Heart left ventricle (tissue), 13 donors: ENCODE measurements around the gene AIP.

Source experiments
- POLR2A ChIP-seq, 2 donors: fragments of 450-650 bp; IDR thresholded peaks; one replicate each; pipeline ENCODE4 v1.6.1; 2017; ENCODE audit warnings: antibody characterized with exemption in 2 of 2, mild to moderate bottlenecking in 2 of 2, moderate library complexity in 2 of 2
- TF ChIP-seq, protein P1 (sequence below), 12 donors: fragments of 200-600 bp; sonication (generic) in 4 of 12; IDR thresholded peaks; one replicate each; pipeline versions ENCODE4 v1.5.0 to v1.8.0; 2018 to 2022; ENCODE audit warnings: antibody characterized with exemption in 12 of 12, mild to moderate bottlenecking in 5 of 12
- donor health status: ischemic (EF 13 %, LVEDD 7.1; RV severe dilation, severe dysfunction).
- donor health status: DM: no; HTN: yes; CAD: no.
- donor health status: DM: no; HTN: no; CAD: no.
- donor health status: ischemic (EF 25% LVEDD 6.9; RV normal size, moderate dysfunction).
- donor health status: ischemic (EF 25% LVEDD 5.7; RV mildly dilated, moderate dysfunction).
- donor health status: ischemic (EF 35%, LVEDD 5.7; RV mildly dilated, moderate dysfunction).
- donor health status: nonischemic (EF 11% LVEDD 7.7; RV severe dilation, severe dysfunction).
- donor health status: DM: yes; HTN: yes; CAD: no.
- donor health status: PGD.
- donor health status: ischemic (EF 29% LVEDD 5.4; RV normal size, mild dysfunction).
- donor health status: nonischemic (EF 23%, LVEDD 6.1; RV moderate dilation, normal function).

DNA sequence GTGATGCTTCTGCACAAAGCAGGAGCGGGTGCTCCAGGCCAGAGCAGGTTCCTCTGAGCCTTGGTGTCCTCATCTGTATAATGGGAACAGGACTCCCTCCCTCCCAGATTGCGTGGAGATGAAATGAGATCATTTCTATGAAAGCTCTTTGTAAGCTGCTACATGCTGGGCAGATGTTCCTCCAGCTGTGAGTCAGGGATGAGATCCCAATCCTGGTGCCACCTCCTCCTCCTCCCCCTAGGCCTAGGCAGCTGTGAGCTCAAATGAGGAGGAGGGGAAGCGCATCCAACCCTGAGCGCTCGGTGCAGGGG, 47.4 kb downstream of the AIP start:
- TF ChIP-seq, protein P1, sequence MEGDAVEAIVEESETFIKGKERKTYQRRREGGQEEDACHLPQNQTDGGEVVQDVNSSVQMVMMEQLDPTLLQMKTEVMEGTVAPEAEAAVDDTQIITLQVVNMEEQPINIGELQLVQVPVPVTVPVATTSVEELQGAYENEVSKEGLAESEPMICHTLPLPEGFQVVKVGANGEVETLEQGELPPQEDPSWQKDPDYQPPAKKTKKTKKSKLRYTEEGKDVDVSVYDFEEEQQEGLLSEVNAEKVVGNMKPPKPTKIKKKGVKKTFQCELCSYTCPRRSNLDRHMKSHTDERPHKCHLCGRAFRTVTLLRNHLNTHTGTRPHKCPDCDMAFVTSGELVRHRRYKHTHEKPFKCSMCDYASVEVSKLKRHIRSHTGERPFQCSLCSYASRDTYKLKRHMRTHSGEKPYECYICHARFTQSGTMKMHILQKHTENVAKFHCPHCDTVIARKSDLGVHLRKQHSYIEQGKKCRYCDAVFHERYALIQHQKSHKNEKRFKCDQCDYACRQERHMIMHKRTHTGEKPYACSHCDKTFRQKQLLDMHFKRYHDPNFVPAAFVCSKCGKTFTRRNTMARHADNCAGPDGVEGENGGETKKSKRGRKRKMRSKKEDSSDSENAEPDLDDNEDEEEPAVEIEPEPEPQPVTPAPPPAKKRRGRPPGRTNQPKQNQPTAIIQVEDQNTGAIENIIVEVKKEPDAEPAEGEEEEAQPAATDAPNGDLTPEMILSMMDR (IDR thresholded peaks at IDR 0.05) = no peak
- TF ChIP-seq POLR2A (IDR thresholded peaks at IDR 0.05) = no peak
